ENCODE results near the gene TEAD1. TPM values are rescaled to one million over a fixed set of nuclear protein-coding genes. Genes with fewer than 3 reads are reported as not detected.
A peak's percentile ranks its signal among the peaks of the same experiment; 100 is the strongest.

TEAD1 gene
- total RNA-seq, 2 donors from 2014 or later: 0.05 to 0.55 TPM

GRCh38 chr11:12950670-12951069 lies 276.4 kb downstream of the TEAD1 start:
- Mint-ChIP-seq H3K36me3 (ENCODE audit: low read depth) (no peaks in the 10 kb centered on the region), H3K27me3 (peaks cover 19% of the 10 kb centered on the region)

DNA sequence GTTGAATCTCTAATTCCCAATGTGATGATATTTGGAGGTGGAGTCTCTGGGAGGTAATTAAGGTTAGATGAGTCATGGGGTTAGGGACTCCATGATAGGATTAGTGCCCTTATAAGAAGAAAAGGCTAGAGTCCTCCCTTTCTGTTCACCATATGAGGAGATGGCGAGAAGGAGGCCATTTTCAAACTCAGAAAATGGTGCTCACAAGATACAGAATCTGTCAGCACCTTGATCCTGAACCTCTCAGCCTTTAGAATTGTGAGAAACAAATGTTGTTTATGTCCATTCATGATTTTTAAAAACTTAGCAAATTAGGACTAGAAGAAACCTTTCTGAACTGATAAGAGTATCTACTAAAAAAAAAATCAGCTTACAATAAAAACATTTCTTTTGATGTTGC lies 277.2 kb downstream of the TEAD1 start:
- H3K9me3 ChIP-seq (ENCODE audit: control insufficient read depth, low read length, poor library complexity, severe bottlenecking): no peaks in the 10 kb centered on the region
- no peak for ATAC-seq
- Mint-ChIP-seq H3K4me1 (no peaks in the 10 kb centered on the region), H3K4me3 (no peak overlapping the region), H3K27ac (no peak overlapping the region), H3K27me3 (peaks cover 19% of the 10 kb centered on the region), H3K36me3 (ENCODE audit: low read depth) (no peaks in the 10 kb centered on the region)
- DNase-seq: no peak

More at GRCh38 chr11:12950670-12951069, 276.4 kb downstream of the TEAD1 start:
- DNase-seq: no peak
- Mint-ChIP-seq H3K27ac (no peak overlapping the region), H3K4me1 (no peaks in the 10 kb centered on the region), H3K4me3 (no peak overlapping the region)
- no peaks in the 10 kb centered on the region for H3K9me3 ChIP-seq (ENCODE audit: control insufficient read depth, low read length, poor library complexity, severe bottlenecking)
- ATAC-seq: no peak

DNA sequence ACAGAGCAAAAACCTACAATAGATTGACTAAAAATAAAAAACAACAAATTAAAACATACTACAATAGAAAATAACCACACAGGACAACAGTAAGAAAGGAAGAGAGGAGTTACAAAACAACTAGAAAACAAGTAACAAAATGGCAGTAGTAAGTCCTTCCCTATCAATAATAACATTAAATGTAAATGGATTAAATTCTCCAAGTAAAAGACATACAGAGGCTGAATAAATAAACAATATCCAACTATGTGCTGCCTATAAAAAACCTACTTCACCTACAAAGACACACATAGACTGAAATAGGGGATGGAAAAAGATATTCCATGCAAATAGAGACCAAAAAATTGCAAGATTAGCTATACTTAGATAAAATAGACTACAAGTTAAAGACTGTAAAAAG lies 277.9 kb downstream of the TEAD1 start:
- peaks cover 19% of the 10 kb centered on the region for H3K27me3 Mint-ChIP-seq
- no peaks in the 10 kb centered on the region for H3K9me3 ChIP-seq (ENCODE audit: control insufficient read depth, low read length, poor library complexity, severe bottlenecking)
- H3K4me1 Mint-ChIP-seq: no peaks in the 10 kb centered on the region
- no peaks in the 10 kb centered on the region for H3K36me3 Mint-ChIP-seq (ENCODE audit: low read depth)
- ATAC-seq: no peak
- DNase-seq: no peak
- no peak overlapping the region for H3K4me3 Mint-ChIP-seq
- no peak overlapping the region for H3K27ac Mint-ChIP-seq

DNA sequence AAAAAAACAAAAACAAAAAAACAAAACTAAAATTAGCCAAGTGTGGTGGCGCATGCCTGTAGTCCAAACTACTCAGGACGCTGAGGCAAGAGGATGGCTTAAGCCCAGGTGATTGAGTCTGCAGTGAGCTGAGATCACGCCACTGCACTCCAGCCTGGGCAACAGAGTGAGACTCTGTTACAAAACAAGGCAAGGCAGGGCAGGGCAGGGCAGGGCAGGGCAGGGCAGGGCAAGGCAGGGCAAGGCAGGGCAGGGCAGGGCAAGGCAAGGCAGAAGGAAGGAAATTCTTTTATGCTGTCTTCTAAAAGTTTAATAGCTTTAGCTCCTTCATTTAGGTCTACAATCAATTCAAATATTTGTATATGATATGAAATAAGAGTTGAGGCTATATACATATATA lies 284.8 kb downstream of the TEAD1 start:
- peaks cover 2% of the 10 kb centered on the region for H3K4me1 Mint-ChIP-seq
- H3K27me3 Mint-ChIP-seq: peaks cover 28% of the 10 kb centered on the region
- H3K9me3 ChIP-seq (ENCODE audit: control insufficient read depth, low read length, poor library complexity, severe bottlenecking): no peaks in the 10 kb centered on the region
- no peak overlapping the region for H3K4me3 Mint-ChIP-seq
- DNase-seq (no peak), ATAC-seq (no peak)
- H3K36me3 Mint-ChIP-seq (ENCODE audit: low read depth): peaks cover 2% of the 10 kb centered on the region
- no peak overlapping the region for H3K27ac Mint-ChIP-seq

DNA sequence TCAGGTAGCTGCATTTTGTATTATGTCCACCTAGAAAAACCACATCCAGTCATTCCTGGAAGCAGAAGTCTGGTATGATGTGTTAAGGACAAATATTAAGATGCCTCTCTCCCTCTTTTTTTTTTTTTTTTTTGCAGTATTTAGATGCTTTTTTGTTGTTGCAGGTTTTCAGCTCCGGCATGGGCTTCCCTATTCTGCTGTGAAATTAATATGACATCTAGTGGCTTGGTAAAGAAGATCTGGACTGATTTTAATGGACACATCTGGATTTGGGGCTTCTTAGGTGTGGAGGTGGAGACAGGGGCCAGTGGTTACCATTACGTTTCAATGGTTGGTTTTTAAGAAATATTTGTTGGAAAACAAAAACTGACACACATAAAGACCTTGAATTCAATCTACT lies 287.4 kb downstream of the TEAD1 start:
- Mint-ChIP-seq H3K27me3 (peaks cover 51% of the 10 kb centered on the region), H3K27ac (no peak overlapping the region), H3K36me3 (ENCODE audit: low read depth) (peaks cover 2% of the 10 kb centered on the region), H3K4me3 (no peak overlapping the region), H3K4me1 (peaks cover 2% of the 10 kb centered on the region)
- no peak for DNase-seq
- no peak for ATAC-seq
- H3K9me3 ChIP-seq (ENCODE audit: control insufficient read depth, low read length, poor library complexity, severe bottlenecking): no peaks in the 10 kb centered on the region

DNA sequence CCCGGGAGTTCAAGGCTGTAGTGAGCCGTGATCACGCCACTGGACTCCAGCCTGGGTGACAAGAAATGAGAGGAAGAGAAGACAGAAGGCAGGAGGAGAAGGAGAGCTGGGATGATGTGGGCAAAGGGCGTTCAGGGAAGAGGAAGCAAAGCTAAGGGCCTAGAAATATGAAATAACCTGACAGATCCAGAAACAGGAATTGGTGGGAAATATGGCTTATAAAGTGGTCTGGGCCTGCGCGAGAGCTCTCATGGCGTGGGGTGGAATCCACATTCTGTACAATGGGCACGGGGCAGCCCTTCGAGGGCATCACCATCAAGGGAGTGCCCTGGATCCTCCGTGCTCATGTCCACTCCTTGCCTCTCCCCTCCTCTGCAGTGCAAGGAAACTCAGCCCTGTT lies 288.1 kb downstream of the TEAD1 start:
- Mint-ChIP-seq H3K36me3 (ENCODE audit: low read depth) (peaks cover 2% of the 10 kb centered on the region), H3K4me1 (peaks cover 2% of the 10 kb centered on the region), H3K27ac (no peak overlapping the region), H3K4me3 (no peak overlapping the region), H3K27me3 (peaks cover 58% of the 10 kb centered on the region)
- DNase-seq (no peak), ATAC-seq (no peak)
- H3K9me3 ChIP-seq (ENCODE audit: control insufficient read depth, low read length, poor library complexity, severe bottlenecking): no peaks in the 10 kb centered on the region

DNA sequence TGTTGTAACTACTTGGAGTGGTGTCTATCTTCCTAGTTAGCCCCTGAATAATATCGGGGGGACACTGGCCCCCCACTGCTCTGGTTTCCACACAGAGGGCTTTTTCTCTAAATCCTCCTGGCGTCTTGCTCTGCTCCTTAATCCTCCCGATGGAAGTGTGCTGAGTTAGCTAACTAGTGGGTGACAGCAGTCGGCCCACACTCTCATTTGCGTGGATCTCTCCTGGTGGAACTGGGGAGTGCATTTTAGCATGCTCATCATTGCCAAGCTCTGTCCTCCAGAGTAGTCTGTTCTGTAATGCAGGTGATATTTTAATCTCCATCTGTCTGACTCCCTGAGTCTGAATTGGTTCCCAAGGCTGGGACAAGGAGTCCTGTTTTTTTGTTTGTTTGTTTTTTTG lies 288.8 kb downstream of the TEAD1 start:
- no peak for ATAC-seq
- Mint-ChIP-seq H3K36me3 (ENCODE audit: low read depth) (peaks cover 2% of the 10 kb centered on the region), H3K4me3 (no peak overlapping the region), H3K4me1 (peaks cover 2% of the 10 kb centered on the region), H3K27ac (no peak overlapping the region), H3K27me3 (peaks cover 66% of the 10 kb centered on the region)
- no peaks in the 10 kb centered on the region for H3K9me3 ChIP-seq (ENCODE audit: control insufficient read depth, low read length, poor library complexity, severe bottlenecking)
- DNase-seq: no peak

DNA sequence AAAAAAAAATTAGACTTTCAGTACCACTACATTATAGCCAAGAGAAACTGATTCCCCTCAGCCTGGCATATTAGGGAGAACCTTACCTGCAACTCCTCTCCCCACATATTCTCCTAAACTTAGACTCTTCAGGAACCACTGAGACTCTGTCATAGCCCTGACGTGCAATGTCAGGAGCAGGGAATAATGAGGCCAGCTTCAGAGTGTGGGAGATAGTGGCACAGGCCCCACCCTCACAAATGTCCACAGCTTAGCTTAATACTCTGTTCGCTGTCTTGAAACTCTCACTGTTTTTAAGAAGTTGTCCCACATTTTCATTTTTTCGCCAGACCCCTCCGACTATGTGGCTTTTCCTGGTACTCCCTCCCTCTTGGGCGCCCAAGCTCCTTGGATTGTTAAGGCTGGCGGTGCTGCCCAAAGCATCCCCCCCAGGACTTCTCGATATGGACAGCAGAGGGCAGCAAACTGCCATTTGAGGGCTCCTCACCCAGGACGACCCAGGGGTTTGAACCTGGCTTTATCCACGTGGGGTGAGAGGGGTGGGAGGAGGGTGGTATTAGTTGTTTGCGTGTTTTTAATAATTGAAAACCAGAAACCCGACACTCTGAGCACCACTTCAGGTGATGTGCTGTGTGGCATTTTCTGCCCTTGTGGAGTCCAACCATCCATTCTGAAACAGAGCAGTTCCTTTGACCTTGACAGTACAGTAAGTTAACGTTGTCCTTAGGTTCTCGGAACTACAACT lies 289.7 kb downstream of the TEAD1 start:
- ATAC-seq (peak; percentile 80), DNase-seq (peak; percentile 20 to 58 (median 23))
- H3K9me3 ChIP-seq (ENCODE audit: control insufficient read depth, low read length, poor library complexity, severe bottlenecking): no peaks in the 10 kb centered on the region
- peaks cover 2% of the 10 kb centered on the region for H3K4me1 Mint-ChIP-seq
- peaks cover 70% of the 10 kb centered on the region for H3K27me3 Mint-ChIP-seq
- H3K27ac Mint-ChIP-seq: no peak overlapping the region
- H3K4me3 Mint-ChIP-seq: no peak overlapping the region
- peaks cover 2% of the 10 kb centered on the region for H3K36me3 Mint-ChIP-seq (ENCODE audit: low read depth)

- ATAC-seq (no peak), DNase-seq (no peak)
- H3K27ac Mint-ChIP-seq: no peak overlapping the region
- no peaks in the 10 kb centered on the region for H3K9me3 ChIP-seq (ENCODE audit: control insufficient read depth, low read length, poor library complexity, severe bottlenecking)
- peaks cover 2% of the 10 kb centered on the region for H3K36me3 Mint-ChIP-seq (ENCODE audit: low read depth)
- H3K4me1 Mint-ChIP-seq: peaks cover 2% of the 10 kb centered on the region
- peaks cover 70% of the 10 kb centered on the region for H3K27me3 Mint-ChIP-seq
- H3K4me3 Mint-ChIP-seq: no peak overlapping the region
Observed at GRCh38 chr11:12964650-12965049, 290.4 kb downstream of the TEAD1 start.

DNA sequence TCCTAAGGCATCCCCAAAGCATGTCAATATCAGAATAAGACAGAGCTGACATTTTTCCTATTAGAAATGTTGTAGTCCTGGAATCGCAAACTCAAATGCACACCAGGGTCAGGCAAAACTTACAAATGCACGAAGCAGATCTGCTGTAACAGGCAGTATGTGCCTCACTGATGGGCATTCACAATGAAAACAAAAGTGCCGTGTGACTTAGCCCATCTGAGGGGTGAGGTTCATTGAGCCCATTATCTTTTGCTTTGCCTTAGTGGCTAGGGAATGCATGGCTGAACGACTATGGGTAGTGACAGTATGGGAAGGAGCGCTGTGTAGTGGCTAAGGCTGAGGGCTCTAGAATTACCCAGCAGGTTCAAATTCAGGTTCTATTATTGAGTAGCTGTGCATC lies 291.8 kb downstream of the TEAD1 start:
- Mint-ChIP-seq H3K36me3 (ENCODE audit: low read depth) (peaks cover 2% of the 10 kb centered on the region), H3K27me3 (peaks cover 79% of the 10 kb centered on the region), H3K27ac (no peak overlapping the region), H3K4me3 (no peak overlapping the region), H3K4me1 (peaks cover 2% of the 10 kb centered on the region)
- ATAC-seq (no peak), DNase-seq (no peak)
- H3K9me3 ChIP-seq (ENCODE audit: control insufficient read depth, low read length, poor library complexity, severe bottlenecking): no peaks in the 10 kb centered on the region

- H3K27me3 Mint-ChIP-seq: peaks cover 69% of the 10 kb centered on the region
- H3K4me1 Mint-ChIP-seq: no peaks in the 10 kb centered on the region
- DNase-seq (no peak), ATAC-seq (no peak)
- H3K36me3 Mint-ChIP-seq (ENCODE audit: low read depth): no peaks in the 10 kb centered on the region
- no peak overlapping the region for H3K27ac Mint-ChIP-seq
- no peaks in the 10 kb centered on the region for H3K9me3 ChIP-seq (ENCODE audit: control insufficient read depth, low read length, poor library complexity, severe bottlenecking)
- no peak overlapping the region for H3K4me3 Mint-ChIP-seq
Observed at GRCh38 chr11:12968101-12968500, 293.9 kb downstream of the TEAD1 start.

- Mint-ChIP-seq H3K4me1 (no peaks in the 10 kb centered on the region), H3K27me3 (peaks cover 65% of the 10 kb centered on the region), H3K4me3 (no peak overlapping the region), H3K27ac (no peak overlapping the region), H3K36me3 (ENCODE audit: low read depth) (no peaks in the 10 kb centered on the region)
- ATAC-seq: no peak
- no peak for DNase-seq
- no peaks in the 10 kb centered on the region for H3K9me3 ChIP-seq (ENCODE audit: control insufficient read depth, low read length, poor library complexity, severe bottlenecking)
Observed at GRCh38 chr11:12968826-12969225, 294.6 kb downstream of the TEAD1 start.

DNA sequence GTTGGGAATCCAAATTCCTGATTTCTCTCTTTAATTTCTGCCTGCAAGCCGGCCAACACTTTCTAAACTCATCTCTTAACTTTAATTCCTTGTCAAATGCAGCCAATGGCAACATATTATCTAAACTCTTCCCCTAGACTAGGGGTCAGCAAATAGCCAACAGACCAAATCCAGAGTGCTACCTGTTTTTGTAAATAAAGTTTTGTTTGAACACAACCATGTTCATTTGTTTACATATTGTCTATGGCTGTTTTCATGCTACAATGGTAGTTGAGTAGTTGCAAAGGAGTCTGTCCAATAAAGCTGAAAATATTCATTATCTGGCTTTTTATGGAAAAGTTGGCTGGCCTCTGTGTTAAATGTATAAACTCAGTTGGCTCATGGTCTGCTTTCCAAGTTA lies 297.7 kb downstream of the TEAD1 start:
- no peak for ATAC-seq
- DNase-seq: no peak
- peaks cover 36% of the 10 kb centered on the region for H3K27me3 Mint-ChIP-seq

DNA sequence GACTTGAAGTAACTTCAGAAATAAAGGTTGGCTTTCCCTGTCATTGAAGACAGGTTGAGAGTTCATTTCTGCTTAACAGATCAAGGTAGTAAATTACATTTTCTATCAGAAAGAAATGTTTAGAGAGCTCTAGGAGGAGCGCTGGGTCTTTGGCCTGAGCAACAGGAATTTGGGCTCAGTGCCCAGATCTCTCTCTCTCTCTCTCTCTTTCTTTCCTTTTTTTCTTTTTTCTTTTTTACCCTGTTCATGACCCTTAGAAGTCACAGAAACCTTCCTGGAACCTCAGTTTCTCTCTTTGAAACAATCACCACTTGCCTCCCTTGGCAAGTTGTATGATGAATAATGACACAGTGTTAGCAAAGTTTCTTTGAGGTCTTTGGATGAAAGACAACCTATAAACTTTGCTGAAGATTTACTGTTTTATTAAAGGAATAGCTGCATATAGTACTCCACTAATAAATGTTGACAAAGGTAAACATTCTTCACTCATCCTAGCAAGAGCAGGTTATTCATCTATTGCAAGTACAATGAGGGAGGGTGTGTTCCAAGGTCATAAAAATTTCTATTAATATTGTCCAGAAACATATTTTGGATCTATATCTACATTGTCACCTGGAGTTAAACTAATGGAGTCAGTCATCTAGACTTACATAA lies 299.4 kb downstream of the TEAD1 start:
- DNase-seq: no peak
- Mint-ChIP-seq H3K4me1 (no peaks in the 10 kb centered on the region), H3K27me3 (peaks cover 27% of the 10 kb centered on the region), H3K36me3 (ENCODE audit: low read depth) (no peaks in the 10 kb centered on the region), H3K27ac (no peak overlapping the region), H3K4me3 (no peak overlapping the region)
- no peak for ATAC-seq
- H3K9me3 ChIP-seq (ENCODE audit: control insufficient read depth, low read length, poor library complexity, severe bottlenecking): no peaks in the 10 kb centered on the region

More for the DNA sequence above, 297.7 kb downstream of the TEAD1 start:
- H3K4me3 Mint-ChIP-seq: no peak overlapping the region
- no peak overlapping the region for H3K27ac Mint-ChIP-seq
- no peaks in the 10 kb centered on the region for H3K36me3 Mint-ChIP-seq (ENCODE audit: low read depth)
- H3K9me3 ChIP-seq (ENCODE audit: control insufficient read depth, low read length, poor library complexity, severe bottlenecking): no peaks in the 10 kb centered on the region
- H3K4me1 Mint-ChIP-seq: no peaks in the 10 kb centered on the region

Data from T-helper 17 cell (primary cell).